ENCODE measurements around the gene LPO. TPM values are rescaled to one million over a fixed set of nuclear protein-coding genes. Genes with fewer than 3 reads are reported as not detected.
A peak's percentile ranks its signal among the peaks of the same experiment; 100 is the strongest.

LPO gene
- total and polyA plus RNA-seq, 9 of the 15 experiments (the other 6 are each of a cell fraction or from before 2014, with no cell fraction given), result 0.07 to 0.11 TPM; not detected in 7

DNA sequence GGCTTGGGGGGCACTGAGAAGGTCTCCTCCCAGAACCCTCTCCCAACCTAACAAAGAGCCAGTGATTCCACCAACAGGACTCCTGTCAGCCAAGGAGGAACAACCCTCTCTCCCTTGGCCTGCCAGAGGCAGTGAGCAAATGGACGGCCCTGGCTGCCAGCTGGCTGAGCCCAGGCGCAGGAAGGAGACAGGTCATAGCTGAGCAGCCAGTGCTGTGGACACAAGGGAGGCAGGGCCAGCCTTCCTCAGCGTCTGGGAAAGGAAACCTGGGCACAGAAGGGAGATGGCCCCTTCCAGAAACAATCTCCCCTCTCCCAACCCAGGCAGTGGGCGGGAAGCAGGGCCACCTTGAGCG is 40.3 kb downstream of the LPO start:
- intact Hi-C loops (cut with micrococcal nuclease) (no loop called here), in situ Hi-C loops (cut with MboI) (loop anchor here (25.0 kb wide), 1 partner anchor 734 kb away; no protein-coding TSS in a partner anchor)
- WGBS (ENCODE audit: insufficient coverage, low coverage, missing lambda C conversion rate), result 30% methylated on average over 4 of the region's 5 CpGs
- Histone ChIP-seq H3K27ac (ENCODE audit: extremely low read depth, low read depth, low read length) (no peak overlapping the region), H3K9me1 (ENCODE audit: control insufficient read depth, insufficient read depth, low read length) (no peaks in the 10 kb centered on the region), H3K27me3 (ENCODE audit: control insufficient read depth in 2 of 2, insufficient read depth in 2 of 2, low read length in 2 of 2) (peaks cover 27 to 64% of the 10 kb centered on the region in 2 experiments; a peak in 4 of 5 replicates), H3K9ac (ENCODE audit: insufficient read depth in 1 of 2, low read depth in 2 of 2, low read length in 2 of 2) (peak overlapping the region in 1 of 2 experiments; percentile 24; a peak in 2 of 4 replicates), H2AFZ (ENCODE audit: low read depth, low read length) (peak overlapping the region; percentile 45; the same call in 1 of the 2 replicates), H3K4me2 (ENCODE audit: insufficient read depth, low read length) (no peak overlapping the region; the same call in 1 of the 2 replicates), H3K9me3 (replicated peaks; ENCODE audit: control insufficient read depth, insufficient read depth, low read depth, low read length) (no peaks in the 10 kb centered on the region), H3K79me2 (ENCODE audit: control insufficient read depth, insufficient read depth, low read length) (no peaks in the 10 kb centered on the region), H3K4me3 (no peak overlapping the region), H3K4me1 (replicated peaks in 1 of 2; ENCODE audit: control insufficient read depth in 2 of 2, insufficient read depth in 2 of 2, low read length in 2 of 2) (peaks cover 0 to 21% of the 10 kb centered on the region in 2 experiments; a peak in 3 of 5 replicates), H4K20me1 (replicated peaks; ENCODE audit: control insufficient read depth, insufficient read depth, low read length) (peaks cover 2% of the 10 kb centered on the region; the same call in 1 of the 2 replicates), H3K36me3 (ENCODE audit: control insufficient read depth, insufficient read depth, low read length) (no peaks in the 10 kb centered on the region)
- POLR2A ChIA-PET, result interaction anchor here (0.6 to 1.8 kb wide), 2 partner anchors 14 to 156 kb away, joined by 5 to 6 read pairs; no protein-coding TSS in a partner anchor
- CTCF ChIA-PET (ENCODE audit: low intra/inter-chr PET ratio), result interaction anchor here (0.7 kb wide), 1 partner anchor 409 kb away, joined by 5 read pairs; no protein-coding TSS in a partner anchor
- BruUV-seq (replicated peaks), result no TSS peak
- TF ChIP-seq, protein P1, sequence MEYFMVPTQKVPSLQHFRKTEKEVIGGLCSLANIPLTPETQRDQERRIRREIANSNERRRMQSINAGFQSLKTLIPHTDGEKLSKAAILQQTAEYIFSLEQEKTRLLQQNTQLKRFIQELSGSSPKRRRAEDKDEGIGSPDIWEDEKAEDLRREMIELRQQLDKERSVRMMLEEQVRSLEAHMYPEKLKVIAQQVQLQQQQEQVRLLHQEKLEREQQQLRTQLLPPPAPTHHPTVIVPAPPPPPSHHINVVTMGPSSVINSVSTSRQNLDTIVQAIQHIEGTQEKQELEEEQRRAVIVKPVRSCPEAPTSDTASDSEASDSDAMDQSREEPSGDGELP (CRISPR knock-in tag; IDR thresholded peaks at IDR 0.05; ENCODE audit: borderline replicate concordance), result no peak
- TF ChIP-seq ADNP (tag; IDR thresholded peaks at IDR 0.05), result no peak
- TF ChIP-seq ZNF3 (CRISPR knock-in tag; IDR thresholded peaks at IDR 0.05), result no peak
- no peak for TF ChIP-seq ZBTB8A (IDR thresholded peaks at IDR 0.05; ENCODE audit: partially characterized antibody)
- TF ChIP-seq KHSRP (IDR thresholded peaks at IDR 0.05), result no peak
- no peak for TF ChIP-seq POU5F1 (IDR thresholded peaks at IDR 0.05; ENCODE audit: borderline replicate concordance, low read depth, low read length, partially characterized antibody)
- no peak for TF ChIP-seq U2AF1 (optimal IDR thresholded peaks at IDR 0.05; ENCODE audit: low read depth, low read length)
- TF ChIP-seq SP1 (CRISPR knock-in tag; IDR thresholded peaks at IDR 0.05), result no peak
- TF ChIP-seq, protein P2, sequence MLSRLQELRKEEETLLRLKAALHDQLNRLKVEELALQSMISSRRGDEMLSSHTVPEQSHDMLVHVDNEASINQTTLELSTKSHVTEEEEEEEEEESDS (CRISPR knock-in tag; IDR thresholded peaks at IDR 0.05), result no peak
- no peak for TF ChIP-seq NRF1 (conservative IDR thresholded peaks at IDR 0.05 in 1 of 2, IDR thresholded peaks at IDR 0.05 in 1 of 2)
- TF ChIP-seq ZNF707 (CRISPR knock-in tag; conservative IDR thresholded peaks at IDR 0.05), result no peak
- no peak for TF ChIP-seq KLF6 (CRISPR knock-in tag; IDR thresholded peaks at IDR 0.05; ENCODE audit: borderline replicate concordance)
- TF ChIP-seq FUS (optimal IDR thresholded peaks at IDR 0.05; ENCODE audit: low read depth, low read length), result no peak
- TF ChIP-seq, protein P3, sequence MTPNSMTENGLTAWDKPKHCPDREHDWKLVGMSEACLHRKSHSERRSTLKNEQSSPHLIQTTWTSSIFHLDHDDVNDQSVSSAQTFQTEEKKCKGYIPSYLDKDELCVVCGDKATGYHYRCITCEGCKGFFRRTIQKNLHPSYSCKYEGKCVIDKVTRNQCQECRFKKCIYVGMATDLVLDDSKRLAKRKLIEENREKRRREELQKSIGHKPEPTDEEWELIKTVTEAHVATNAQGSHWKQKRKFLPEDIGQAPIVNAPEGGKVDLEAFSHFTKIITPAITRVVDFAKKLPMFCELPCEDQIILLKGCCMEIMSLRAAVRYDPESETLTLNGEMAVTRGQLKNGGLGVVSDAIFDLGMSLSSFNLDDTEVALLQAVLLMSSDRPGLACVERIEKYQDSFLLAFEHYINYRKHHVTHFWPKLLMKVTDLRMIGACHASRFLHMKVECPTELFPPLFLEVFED (CRISPR knock-in tag; conservative IDR thresholded peaks at IDR 0.05), result no peak
- TF ChIP-seq HNRNPK (IDR thresholded peaks at IDR 0.05; ENCODE audit: low read depth, low read length, poor library complexity, severe bottlenecking), result no peak
- no peak for TF ChIP-seq ZNF239 (CRISPR knock-in tag; IDR thresholded peaks at IDR 0.05)
- no peak for TF ChIP-seq RFX5 (IDR thresholded peaks at IDR 0.05; ENCODE audit: low read depth, low read length)
- no peak for TF ChIP-seq ZNF699 (CRISPR knock-in tag; IDR thresholded peaks at IDR 0.05; ENCODE audit: insufficient replicate concordance)
- FAIRE-seq (no peak), ATAC-seq (no peak; the same call in 2 of the 3 replicates), DNase-seq (ENCODE audit: extremely low read depth in 1 of 4, low spot score in 3 of 4) (peak in 2 of 4 experiments; percentile 8 to 11)

Data from K562 (cell line).